HL-60 (cell line): ENCODE measurements around the gene MYO1B.

Experiments used
- DNase-seq, 2 experiments: peaks; one replicate each; pipeline ENCODE4 v3.0.0-alpha.2; 2010 to 2020; ENCODE audit warnings: low read depth in 1 of 2, low spot score in 1 of 2
- H3K27ac ChIP-seq: fragments of 250-450 bp; sonication (Bioruptor Pico); replicated peaks from 2 replicates; pipeline ENCODE4 v1.5.1; 2020; ENCODE audit warnings: mild to moderate bottlenecking, moderate library complexity
- H3K27me3 ChIP-seq: fragments of 250-450 bp; sonication (Bioruptor Pico); 2 replicates; pipeline ENCODE4 v1.5.1; 2021; ENCODE audit warnings: mild to moderate bottlenecking, moderate library complexity; ENCODE audit not compliant: insufficient read depth, poor library complexity, severe bottlenecking
- H3K4me3 ChIP-seq: replicated peaks from 2 replicates; pipeline ENCODE4 v1.5.1; 2011; ENCODE audit warnings: mild to moderate bottlenecking, control low read depth, low read length; ENCODE audit not compliant: insufficient read depth
- GABPA ChIP-seq: IDR thresholded peaks from 2 replicates; pipeline ENCODE4 v1.6.1; 2012; ENCODE audit warnings: low read depth
- POLR2AphosphoS5 ChIP-seq: IDR thresholded peaks from 2 replicates; pipeline ENCODE4 v1.6.1; 2012; ENCODE audit warnings: low read depth
- REST ChIP-seq: IDR thresholded peaks from 2 replicates; pipeline ENCODE4 v1.6.1; 2012; ENCODE audit warnings: low read depth; ENCODE audit not compliant: insufficient replicate concordance
- SPI1 ChIP-seq: IDR thresholded peaks from 2 replicates; pipeline ENCODE4 v1.6.1; 2012; ENCODE audit warnings: low read depth, mild to moderate bottlenecking, borderline replicate concordance
- TF ChIP-seq, protein P1 (sequence below): IDR thresholded peaks from one replicate; pipeline ENCODE4 v1.5.1; 2011; ENCODE audit warnings: low read length, control low read depth, inconsistent platforms; ENCODE audit not compliant: insufficient read depth

Gene MYO1B

GRCh38 chr2:191295088-191295487 lies 49.9 kb downstream of the MYO1B start:
- peaks cover 3% of the 10 kb centered on the region for H3K27me3 ChIP-seq
- TF ChIP-seq REST (no peak), POLR2AphosphoS5 (no peak), SPI1 (no peak), GABPA (no peak)
- TF ChIP-seq, protein P1, sequence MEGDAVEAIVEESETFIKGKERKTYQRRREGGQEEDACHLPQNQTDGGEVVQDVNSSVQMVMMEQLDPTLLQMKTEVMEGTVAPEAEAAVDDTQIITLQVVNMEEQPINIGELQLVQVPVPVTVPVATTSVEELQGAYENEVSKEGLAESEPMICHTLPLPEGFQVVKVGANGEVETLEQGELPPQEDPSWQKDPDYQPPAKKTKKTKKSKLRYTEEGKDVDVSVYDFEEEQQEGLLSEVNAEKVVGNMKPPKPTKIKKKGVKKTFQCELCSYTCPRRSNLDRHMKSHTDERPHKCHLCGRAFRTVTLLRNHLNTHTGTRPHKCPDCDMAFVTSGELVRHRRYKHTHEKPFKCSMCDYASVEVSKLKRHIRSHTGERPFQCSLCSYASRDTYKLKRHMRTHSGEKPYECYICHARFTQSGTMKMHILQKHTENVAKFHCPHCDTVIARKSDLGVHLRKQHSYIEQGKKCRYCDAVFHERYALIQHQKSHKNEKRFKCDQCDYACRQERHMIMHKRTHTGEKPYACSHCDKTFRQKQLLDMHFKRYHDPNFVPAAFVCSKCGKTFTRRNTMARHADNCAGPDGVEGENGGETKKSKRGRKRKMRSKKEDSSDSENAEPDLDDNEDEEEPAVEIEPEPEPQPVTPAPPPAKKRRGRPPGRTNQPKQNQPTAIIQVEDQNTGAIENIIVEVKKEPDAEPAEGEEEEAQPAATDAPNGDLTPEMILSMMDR: no peak
- DNase-seq: no peak
- H3K27ac ChIP-seq: no peak overlapping the region
- H3K4me3 ChIP-seq: no peak overlapping the region

- H3K4me3 ChIP-seq: no peak overlapping the region
- no peak overlapping the region for H3K27ac ChIP-seq
- TF ChIP-seq, protein P1: no peak
- TF ChIP-seq GABPA (no peak), REST (no peak), SPI1 (no peak)
- no peaks in the 10 kb centered on the region for H3K27me3 ChIP-seq
- no peak for DNase-seq
Observed at GRCh38 chr2:191296083-191297006, 51.1 kb downstream of the MYO1B start.

DNA sequence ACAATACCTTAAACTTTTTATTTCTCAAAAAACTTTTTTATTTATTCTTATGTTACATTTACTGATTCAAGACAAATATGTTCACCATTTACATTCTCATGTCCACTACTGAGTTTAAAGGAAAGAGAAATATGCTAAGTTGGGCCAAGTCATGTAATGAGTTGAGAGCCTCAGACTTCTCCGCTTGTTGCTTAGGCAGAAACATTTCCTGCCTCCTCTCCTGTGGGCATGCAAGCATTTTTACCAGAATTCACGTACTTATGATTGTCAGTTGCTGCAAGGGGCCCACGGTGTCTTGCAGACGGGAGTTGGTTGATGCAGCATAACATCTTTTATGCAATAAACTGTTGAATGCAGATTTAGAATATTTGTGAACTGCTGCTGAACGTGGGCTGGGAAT lies 51.8 kb downstream of the MYO1B start:
- H3K27ac ChIP-seq: no peak overlapping the region
- TF ChIP-seq POLR2AphosphoS5 (no peak), GABPA (no peak), SPI1 (no peak), REST (no peak)
- TF ChIP-seq, protein P1: no peak
- no peak overlapping the region for H3K4me3 ChIP-seq
- no peaks in the 10 kb centered on the region for H3K27me3 ChIP-seq
- no peak for DNase-seq
